Natural killer cell (primary cell): ENCODE results near the gene INPP5A. TPM values are rescaled to one million over a fixed set of nuclear protein-coding genes. Genes with fewer than 3 reads are reported as not detected.

Experiments
- ATAC-seq, 3 donors: fragments of 150-1000 bp in 2 of 3; fragments of 200-7000 bp in 1 of 3; cut with Tn5 transposase; 1 replicate in 1 of 3; 2 replicates in 2 of 3; pipeline ENCODE4 v1.10.0; 2021; ENCODE audit warnings: mild to moderate bottlenecking in 2 of 3, moderate library complexity in 2 of 3
- DNase-seq, 2 donors: peaks; one replicate each; pipeline versions ENCODE4 v3.0.0 to v3.0.0-alpha.2; 2013 to 2021; ENCODE audit warnings: mixed read lengths in 1 of 2
- H3K27ac ChIP-seq: one replicate; pipeline ENCODE4 v1.5.1; 2013; ENCODE audit warnings: mild to moderate bottlenecking, low read length
- H3K27me3 ChIP-seq: one replicate; pipeline ENCODE4 v1.6.1; 2013; ENCODE audit warnings: low read length; ENCODE audit not compliant: control insufficient read depth, insufficient read depth
- H3K36me3 ChIP-seq: one replicate; pipeline ENCODE4 v1.6.1; 2013; ENCODE audit warnings: low read length; ENCODE audit not compliant: control insufficient read depth, insufficient read depth
- H3K4me1 ChIP-seq: one replicate; pipeline ENCODE4 v1.6.1; 2013; ENCODE audit warnings: low read length; ENCODE audit not compliant: control insufficient read depth, insufficient read depth
- H3K4me3 ChIP-seq: one replicate; pipeline ENCODE4 v1.5.1; 2013; ENCODE audit warnings: low read length
- H3K9me3 ChIP-seq: one replicate; pipeline ENCODE4 v1.6.1; 2013; ENCODE audit warnings: low read length; ENCODE audit not compliant: control insufficient read depth, insufficient read depth
- H3K27ac Mint-ChIP-seq, 2 donors: one replicate each; pipeline ENCODE4 v1.8.0; 2022; ENCODE audit warnings: mild to moderate bottlenecking in 2 of 2, mixed read lengths in 2 of 2, moderate library complexity in 1 of 2
- H3K27me3 Mint-ChIP-seq, 2 donors: one replicate each; pipeline ENCODE4 v1.8.0; 2022; ENCODE audit warnings: low read depth in 2 of 2, mixed read lengths in 2 of 2
- H3K36me3 Mint-ChIP-seq: one replicate; pipeline ENCODE4 v1.8.0; 2022; ENCODE audit warnings: mixed read lengths
- H3K4me1 Mint-ChIP-seq, 2 donors: one replicate each; pipeline ENCODE4 v1.8.0; 2022; ENCODE audit warnings: mixed read lengths in 2 of 2
- H3K4me3 Mint-ChIP-seq: one replicate; pipeline ENCODE4 v1.8.0; 2022; ENCODE audit warnings: mild to moderate bottlenecking, moderate library complexity, mixed read lengths
- H3K9me3 Mint-ChIP-seq, 2 donors: one replicate each; pipeline ENCODE4 v1.8.0; 2022; ENCODE audit warnings: mixed read lengths in 2 of 2
- CTCF ChIP-seq: fragments of 200-600 bp; IDR thresholded peaks from one replicate; pipeline ENCODE4 v1.8.0; 2022; ENCODE audit warnings: antibody characterized with exemption
- WGBS: methylation state at CpG from one replicate; pipeline ENCODE4 v1.1.7; 2013; ENCODE audit warnings: missing lambda C conversion rate; ENCODE audit not compliant: insufficient coverage; 5-methylcytosine and 5-hydroxymethylcytosine counted together
- intact Hi-C: fragments of 100-400 bp; cut with micrococcal nuclease; formaldehyde crosslinking; loops from one replicate; pipeline ENCODE4 v1.14.2; 2022
- total RNA-seq, 4 donors: library from RNA; stranded (reverse); fragments of 120-200 nt in 1 of 4; gene quantifications; one replicate each; pipeline versions ENCODE4 v1.2.3 to v1.2.4, GENCODE V29; 2013 to 2022

The INPP5A gene
- total RNA-seq, 3 donors from 2014 or later (not counting 1 experiment from before 2014, with no cell fraction given) = 12.6 to 38.6 (median 18.6) TPM

GRCh38 chr10:132523561-132524442 lies 13.8 kb upstream of the INPP5A start:
- Mint-ChIP-seq H3K27me3 (peaks cover 12 to 19% of the 10 kb centered on the region in 2 donors), H3K27ac (no peak overlapping the region), H3K4me3 (no peak overlapping the region), H3K36me3 (no peaks in the 10 kb centered on the region), H3K9me3 (no peaks in the 10 kb centered on the region), H3K4me1 (no peaks in the 10 kb centered on the region)
- ATAC-seq (no peak), DNase-seq (no peak)
- H3K27me3 ChIP-seq = peaks cover 3% of the 10 kb centered on the region
- peaks cover 7% of the 10 kb centered on the region for H3K4me1 ChIP-seq
- no peaks in the 10 kb centered on the region for H3K36me3 ChIP-seq
- no peak overlapping the region for H3K4me3 ChIP-seq
- WGBS = 83% methylated on average over 15 of the region's 15 CpGs
- intact Hi-C loops = no loop called here
- TF ChIP-seq CTCF = no peak
- no peak overlapping the region for H3K27ac ChIP-seq
- H3K9me3 ChIP-seq = no peaks in the 10 kb centered on the region

- Histone ChIP-seq H3K36me3 (no peaks in the 10 kb centered on the region), H3K27me3 (peaks cover 3% of the 10 kb centered on the region), H3K27ac (no peak overlapping the region), H3K4me3 (no peak overlapping the region), H3K9me3 (no peaks in the 10 kb centered on the region), H3K4me1 (peaks cover 7% of the 10 kb centered on the region)
- H3K4me1 Mint-ChIP-seq = no peaks in the 10 kb centered on the region
- 92% methylated on average over 23 of the region's 23 CpGs for whole genome bisulfite sequencing
- no peaks in the 10 kb centered on the region for H3K36me3 Mint-ChIP-seq
- H3K4me3 Mint-ChIP-seq = no peak overlapping the region
- no peaks in the 10 kb centered on the region for H3K9me3 Mint-ChIP-seq
- TF ChIP-seq CTCF = no peak
- no peak for ATAC-seq
- intact Hi-C loops = no loop called here
- peaks cover 11 to 20% of the 10 kb centered on the region in 2 donors for H3K27me3 Mint-ChIP-seq
- H3K27ac Mint-ChIP-seq = no peak overlapping the region
- DNase-seq = no peak
These were observed 12.9 kb upstream of the INPP5A start for GRCh38 chr10:132524443-132525285.

- no peak overlapping the region for H3K27ac Mint-ChIP-seq
- peaks cover 5% of the 10 kb centered on the region for H3K36me3 Mint-ChIP-seq
- TF ChIP-seq CTCF = no peak
- 86% methylated on average over 16 of the region's 16 CpGs for WGBS
- peaks cover 18 to 35% of the 10 kb centered on the region in 2 donors for H3K27me3 Mint-ChIP-seq
- Histone ChIP-seq H3K4me1 (peaks cover under 1% of the 10 kb centered on the region), H3K4me3 (no peak overlapping the region), H3K9me3 (peaks cover 4% of the 10 kb centered on the region), H3K27ac (no peak overlapping the region), H3K36me3 (no peaks in the 10 kb centered on the region), H3K27me3 (no peaks in the 10 kb centered on the region)
- H3K9me3 Mint-ChIP-seq = peaks cover 2 to 3% of the 10 kb centered on the region in 2 donors
- intact Hi-C loops = no loop called here
- H3K4me3 Mint-ChIP-seq = no peak overlapping the region
- no peak for DNase-seq
- no peaks in the 10 kb centered on the region for H3K4me1 Mint-ChIP-seq
- ATAC-seq = no peak
These were observed 10.9 kb upstream of the INPP5A start for GRCh38 chr10:132526676-132527075.
